GM10248 (cell line): Measurements from ENCODE around the gene MYOD1.

Experiments used
- CTCF ChIA-PET: fragments of 300-600 bp; sonication (Branson Sonifier 250); formaldehyde crosslinking; extraction: SDS; loops from one replicate; lab custom pipeline; 2021; ENCODE audit warnings: antibody characterized with exemption; lab: Yijun Ruan, JAX
- POLR2A ChIA-PET: fragments of 350-650 bp; sonication (Branson Sonifier 250); formaldehyde crosslinking; extraction: SDS; loops from one replicate; lab custom pipeline; 2020; ENCODE audit warnings: antibody characterized with exemption; lab: Yijun Ruan, JAX
- DNase-seq: peaks from one replicate; pipeline ENCODE4 v3.0.0; 2012; ENCODE audit errors: extremely low spot score
- CTCF ChIP-seq: IDR thresholded peaks from 2 replicates; pipeline ENCODE4 v1.5.1; 2012; ENCODE audit warnings: mild to moderate bottlenecking, low read depth; ENCODE audit errors: extremely low read depth, missing control alignments, control extremely low read depth

MYOD1 gene

DNA sequence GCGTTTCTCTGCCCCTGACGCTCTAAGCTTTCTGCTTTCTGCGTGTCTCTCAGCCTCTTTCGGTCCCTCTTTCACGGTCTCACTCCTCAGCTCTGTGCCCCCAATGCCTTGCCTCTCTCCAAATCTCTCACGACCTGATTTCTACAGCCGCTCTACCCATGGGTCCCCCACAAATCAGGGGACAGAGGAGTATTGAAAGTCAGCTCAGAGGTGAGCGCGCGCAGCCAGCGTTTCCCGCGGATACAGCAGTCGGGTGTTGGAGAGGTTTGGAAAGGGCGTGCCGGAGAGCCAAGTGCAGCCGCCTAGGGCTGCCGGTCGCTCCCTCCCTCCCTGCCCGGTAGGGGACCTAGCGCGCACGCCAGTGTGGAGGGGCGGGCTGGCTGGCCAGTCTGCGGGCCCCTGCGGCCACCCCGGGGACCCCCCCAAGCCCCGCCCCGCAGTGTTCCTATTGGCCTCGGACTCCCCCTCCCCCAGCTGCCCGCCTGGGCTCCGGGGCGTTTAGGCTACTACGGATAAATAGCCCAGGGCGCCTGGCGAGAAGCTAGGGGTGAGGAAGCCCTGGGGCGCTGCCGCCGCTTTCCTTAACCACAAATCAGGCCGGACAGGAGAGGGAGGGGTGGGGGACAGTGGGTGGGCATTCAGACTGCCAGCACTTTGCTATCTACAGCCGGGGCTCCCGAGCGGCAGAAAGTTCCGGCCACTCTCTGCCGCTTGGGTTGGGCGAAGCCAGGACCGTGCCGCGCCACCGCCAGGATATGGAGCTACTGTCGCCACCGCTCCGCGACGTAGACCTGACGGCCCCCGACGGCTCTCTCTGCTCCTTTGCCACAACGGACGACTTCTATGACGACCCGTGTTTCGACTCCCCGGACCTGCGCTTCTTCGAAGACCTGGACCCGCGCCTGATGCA lies at the start of gene MYOD1:
Gene MYOD1 (plus strand): TSS at position 544 of the 910 bp plus-strand sequence. CDS start 212 bp downstream, at position 756.
- no peak for TF ChIP-seq CTCF
- POLR2A ChIA-PET, result no interaction called here
- DNase-seq, result no peak
- CTCF ChIA-PET, result interaction anchor here (1.9 to 2.8 kb wide), 2 partner anchors 9 to 12 kb away, joined by 4 to 13 read pairs; no protein-coding TSS in a partner anchor

DNA sequence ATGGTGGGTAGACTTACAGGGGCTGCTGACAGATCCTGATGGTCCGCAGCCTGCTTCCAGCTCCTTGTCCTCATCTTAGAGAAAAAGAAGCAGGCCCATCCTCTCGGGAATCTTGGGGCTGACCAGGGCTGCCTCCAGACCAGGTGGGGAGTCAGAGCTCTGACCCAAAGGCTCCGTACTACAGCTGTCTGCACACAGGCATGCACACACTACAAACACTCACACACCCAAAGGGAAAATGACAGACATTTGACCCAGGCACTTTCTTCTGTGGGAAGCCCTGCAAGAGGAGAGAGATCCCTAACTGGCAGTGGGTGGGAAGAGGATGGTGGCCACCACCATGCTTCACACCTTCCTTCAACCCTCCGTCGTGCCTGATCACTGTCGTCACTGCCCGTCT lies 46.9 kb upstream of the MYOD1 start:
- no peak for DNase-seq
- TF ChIP-seq CTCF, result no peak
- CTCF ChIA-PET, result interaction anchor here (1.1 to 2.0 kb wide), 3 partner anchors 10 to 58 kb away, joined by 3 to 6 read pairs (median 3); no protein-coding TSS in a partner anchor
- POLR2A ChIA-PET, result no interaction called here

GRCh38 chr11:17673951-17674350 lies 45.4 kb upstream of the MYOD1 start:
- no peak for DNase-seq
- TF ChIP-seq CTCF, result no peak
- ChIA-PET POLR2A (no interaction called here), CTCF (interaction anchor here (2.0 kb wide), 1 partner anchor 11 kb away, joined by 6 read pairs; no protein-coding TSS in a partner anchor)

GRCh38 chr11:17682848-17683247 lies 36.5 kb upstream of the MYOD1 start:
- no peak for TF ChIP-seq CTCF
- ChIA-PET POLR2A (no interaction called here), CTCF (interaction anchor here (1.5 kb wide), 1 partner anchor 48 kb away, joined by 3 read pairs; no protein-coding TSS in a partner anchor)
- DNase-seq, result no peak

GRCh38 chr11:17683377-17684161 lies 35.8 kb upstream of the MYOD1 start:
- ChIA-PET CTCF (interaction anchor here (1.5 kb wide), 1 partner anchor 47 kb away, joined by 3 read pairs; no protein-coding TSS in a partner anchor), POLR2A (no interaction called here)
- no peak for TF ChIP-seq CTCF
- DNase-seq, result no peak

DNA sequence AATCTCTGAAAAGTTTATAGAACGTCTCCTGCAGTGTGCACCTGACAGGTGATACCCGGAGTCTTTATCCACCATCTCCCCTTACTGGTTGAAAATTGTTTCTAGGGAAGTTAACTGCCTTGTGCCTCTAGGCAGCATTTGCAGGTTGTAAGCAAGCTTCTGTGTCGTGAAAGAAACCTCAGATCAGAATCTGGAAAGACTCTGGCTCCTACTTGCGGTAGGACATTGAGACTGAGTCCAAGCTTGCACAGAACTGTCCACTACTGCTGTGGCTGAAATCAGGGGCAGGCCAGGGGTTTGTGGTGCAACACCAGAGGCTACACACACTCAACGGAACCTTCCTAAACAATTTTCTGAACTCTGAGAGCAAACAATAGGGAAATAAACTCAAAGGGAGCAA lies 34.8 kb upstream of the MYOD1 start:
- DNase-seq, result no peak
- TF ChIP-seq CTCF, result no peak
- ChIA-PET POLR2A (no interaction called here), CTCF (no interaction called here)
